Stimulated activated CD4-positive, alpha-beta T cell treated with anti-CD3 and anti-CD28 coated beads, Interleukin-1b, Interleukin-23, amount 100 ng/mL, for 1 hour (primary cell): ENCODE results near the gene TRAPPC12.
"Not testable (repeated sequence)": the region's sequence is repeated elsewhere in the genome, so short reads cannot be mapped to it uniquely, and the experiment has no call there.

Experiments
- DNase-seq, 2 donors: peaks; one replicate each; pipeline ENCODE4 v3.0.0-alpha.2; 2020; ENCODE audit warnings: low read depth in 2 of 2

Gene TRAPPC12

GRCh38 chr2:3369340-3370181 lies 9.9 kb upstream of the TRAPPC12 start:
- DNase-seq = not testable (repeated sequence)

DNA sequence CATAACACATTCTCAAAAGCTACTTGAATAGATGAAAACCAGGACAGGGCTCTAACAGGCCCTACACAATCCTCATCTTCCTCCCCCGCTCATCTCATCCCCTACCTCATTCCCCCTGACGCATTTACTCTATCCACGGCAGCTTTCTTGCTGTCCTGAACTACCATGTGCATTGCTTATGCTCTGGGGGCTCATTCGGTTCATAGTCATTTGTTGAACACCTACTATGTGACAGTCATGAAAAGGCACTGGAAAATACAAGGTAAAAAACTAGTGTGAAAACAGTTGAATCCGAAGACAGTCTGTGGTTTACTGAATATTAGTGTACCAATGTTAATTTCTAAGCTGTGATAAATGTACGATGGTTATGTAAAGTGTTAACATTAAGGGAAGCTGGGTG lies 2.7 kb upstream of the TRAPPC12 start:
- no peak for DNase-seq

- DNase-seq = no peak
These were observed 2.2 kb upstream of the TRAPPC12 start for GRCh38 chr2:3377279-3377611.

GRCh38 chr2:3377612-3378432 lies 1.7 kb upstream of the TRAPPC12 start, which contains the start of gene EIPR1:
Gene EIPR1 (minus strand): TSS chr2:3377818. CDS start chr2:3377689, 129 bp downstream.
- DNase-seq = peak; percentile 84 to 89

- DNase-seq = no peak
These were observed 201 bp upstream of the TRAPPC12 start for GRCh38 chr2:3379339-3379646.

- no peak for DNase-seq
These were observed 7.0 kb downstream of the TRAPPC12 start for GRCh38 chr2:3386448-3386958.

GRCh38 chr2:3387011-3387410 lies 7.5 kb downstream of the TRAPPC12 start:
- DNase-seq = no peak

GRCh38 chr2:3387644-3388411 lies 8.3 kb downstream of the TRAPPC12 start:
- DNase-seq = no peak

GRCh38 chr2:3388412-3388738 lies 8.9 kb downstream of the TRAPPC12 start:
- no peak for DNase-seq

DNA sequence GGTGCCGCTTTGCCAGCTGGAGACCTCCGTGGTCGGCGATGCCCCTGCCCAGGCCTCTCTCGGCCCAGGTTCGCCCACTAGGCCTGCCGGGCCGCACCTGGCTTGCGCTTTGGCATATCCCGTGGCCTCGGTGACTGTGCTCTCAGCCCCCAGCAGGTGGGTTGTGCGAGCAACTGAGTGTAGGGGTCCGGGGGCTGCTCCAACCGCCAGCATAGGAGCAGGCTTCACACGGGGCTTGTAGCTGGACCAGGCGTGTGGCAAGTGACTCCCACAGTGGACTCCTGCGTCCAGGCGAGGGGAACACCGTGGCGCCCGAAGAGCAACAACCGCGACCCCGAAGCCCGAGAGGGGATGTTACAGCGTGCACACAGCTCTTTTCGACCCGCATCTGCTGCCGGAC lies 9.7 kb downstream of the TRAPPC12 start:
- DNase-seq = no peak

- no peak for DNase-seq
These were observed 10.5 kb downstream of the TRAPPC12 start for GRCh38 chr2:3390041-3390440.

- no peak for DNase-seq
These were observed 12.7 kb downstream of the TRAPPC12 start for GRCh38 chr2:3392216-3392615.

GRCh38 chr2:3396920-3397559 lies 17.5 kb downstream of the TRAPPC12 start:
- DNase-seq = no peak

GRCh38 chr2:3398857-3399256 lies 19.4 kb downstream of the TRAPPC12 start:
- DNase-seq = no peak

GRCh38 chr2:3399381-3399780 lies 19.9 kb downstream of the TRAPPC12 start:
- no peak for DNase-seq

DNA sequence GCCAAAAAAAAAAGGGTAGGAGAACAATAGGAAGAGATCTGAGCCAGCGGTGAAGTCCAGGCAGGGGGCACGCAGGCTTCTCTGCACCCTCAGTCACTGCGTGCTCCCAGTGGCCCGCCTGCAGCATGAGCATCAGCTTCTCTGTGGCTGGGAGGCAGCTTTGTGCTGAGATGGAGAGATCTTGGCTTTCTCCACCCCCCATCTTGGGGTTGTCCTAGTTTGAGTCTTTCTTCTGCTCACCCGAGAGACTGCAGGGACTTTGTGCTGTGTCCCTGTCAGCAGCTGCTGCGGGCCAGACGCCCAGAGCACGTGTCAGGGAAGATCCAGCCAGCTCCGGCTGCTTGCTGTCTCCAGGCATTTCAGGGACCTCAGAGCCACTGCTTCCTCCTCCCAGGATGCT lies 20.3 kb downstream of the TRAPPC12 start:
- no peak for DNase-seq

DNA sequence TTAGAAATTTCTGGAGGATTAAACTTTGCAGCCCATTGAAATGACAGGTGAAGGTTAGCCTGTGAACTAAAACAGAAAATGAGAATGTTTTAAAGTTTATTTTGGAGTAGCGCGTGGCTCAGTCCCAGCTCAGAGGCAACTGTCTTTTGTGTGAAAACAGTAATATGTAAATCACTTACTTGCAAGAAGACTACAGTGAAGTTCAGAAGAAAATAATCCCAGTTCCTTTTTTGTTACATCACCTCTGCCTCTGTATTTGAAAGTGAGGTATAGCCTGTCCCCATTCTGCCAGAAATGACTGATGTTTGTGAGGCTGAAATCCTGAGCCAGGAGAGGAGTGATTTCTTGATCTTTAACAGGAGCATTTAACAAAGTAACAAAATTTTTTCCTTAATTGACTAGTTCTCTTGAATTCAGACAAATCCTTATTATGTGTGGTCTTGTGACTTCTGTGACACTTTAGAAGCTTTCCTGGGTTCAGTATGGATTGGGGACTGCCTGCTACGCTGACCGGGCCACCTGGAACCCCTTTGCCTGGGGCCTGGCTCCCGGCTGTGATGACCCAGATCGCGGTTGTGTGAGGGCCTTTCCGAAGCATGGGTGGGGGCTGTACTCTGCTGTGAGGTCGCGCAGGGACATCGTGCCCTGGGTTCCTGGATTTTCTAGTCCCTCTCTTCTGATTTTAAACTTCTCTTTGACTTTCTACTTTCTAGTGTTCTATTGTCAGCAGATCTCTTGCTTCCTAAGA lies 24.3 kb downstream of the TRAPPC12 start:
- no peak for DNase-seq

- DNase-seq = no peak
These were observed 24.9 kb downstream of the TRAPPC12 start for GRCh38 chr2:3404349-3404894.

- no peak for DNase-seq
These were observed 25.8 kb downstream of the TRAPPC12 start for GRCh38 chr2:3405307-3405706.

GRCh38 chr2:3405876-3406275 lies 26.4 kb downstream of the TRAPPC12 start:
- no peak for DNase-seq

DNA sequence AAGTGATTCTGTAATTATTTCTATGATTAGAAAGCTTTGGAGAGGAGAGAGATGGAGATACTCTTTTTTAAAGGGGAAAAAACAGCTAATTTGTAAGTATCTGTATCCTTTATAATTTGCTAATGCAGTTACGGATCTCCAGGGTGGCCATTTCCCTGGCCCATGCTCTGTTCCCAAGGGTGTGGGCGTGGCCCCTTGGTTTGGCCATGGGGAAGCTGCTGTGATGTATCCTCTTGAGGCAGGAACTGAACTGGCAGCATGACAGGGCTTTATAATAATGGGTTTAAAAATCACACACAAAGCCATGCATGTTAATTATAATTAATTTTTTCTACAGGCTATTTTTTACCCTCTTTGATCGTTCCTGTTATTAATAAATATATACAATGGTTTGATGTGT lies 27.0 kb downstream of the TRAPPC12 start:
- no peak for DNase-seq
